ENCODE data around the gene FAM174B.
"Not testable (repeated sequence)": the region's sequence is repeated elsewhere in the genome, so short reads cannot be mapped to it uniquely, and the experiment has no call there.

The FAM174B gene

GRCh38 chr15:92617549-92618520 lies 37.7 kb downstream of the FAM174B start:
- no peak for DNase-seq

GRCh38 chr15:92616621-92617548 lies 38.7 kb downstream of the FAM174B start:
- DNase-seq = no peak

- no peak for DNase-seq
Observed at GRCh38 chr15:92614791-92615785, 40.5 kb downstream of the FAM174B start.

GRCh38 chr15:92614301-92614700 lies 41.3 kb downstream of the FAM174B start:
- DNase-seq = no peak

DNA sequence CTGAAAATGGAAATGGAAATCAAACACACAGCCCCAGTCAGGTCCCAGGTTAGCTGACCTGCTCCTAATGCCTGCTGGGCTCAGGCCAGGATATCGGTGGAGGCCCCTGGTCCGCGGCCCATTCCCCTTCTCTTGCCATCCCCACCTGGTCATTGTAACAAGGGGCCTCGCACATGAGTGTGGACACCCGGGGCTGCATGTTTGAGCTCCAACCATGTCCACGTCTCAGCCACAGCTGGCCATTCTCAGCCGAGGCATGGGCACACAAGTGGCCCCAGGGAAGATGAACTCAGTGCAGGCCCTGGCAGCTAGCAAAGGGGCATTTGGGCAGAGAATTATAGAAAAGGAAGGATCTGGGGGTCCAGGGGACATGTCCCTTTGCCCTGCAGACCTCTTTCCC lies 41.7 kb downstream of the FAM174B start:
- DNase-seq = no peak

GRCh38 chr15:92612891-92613290 lies 42.7 kb downstream of the FAM174B start:
- DNase-seq = no peak

DNA sequence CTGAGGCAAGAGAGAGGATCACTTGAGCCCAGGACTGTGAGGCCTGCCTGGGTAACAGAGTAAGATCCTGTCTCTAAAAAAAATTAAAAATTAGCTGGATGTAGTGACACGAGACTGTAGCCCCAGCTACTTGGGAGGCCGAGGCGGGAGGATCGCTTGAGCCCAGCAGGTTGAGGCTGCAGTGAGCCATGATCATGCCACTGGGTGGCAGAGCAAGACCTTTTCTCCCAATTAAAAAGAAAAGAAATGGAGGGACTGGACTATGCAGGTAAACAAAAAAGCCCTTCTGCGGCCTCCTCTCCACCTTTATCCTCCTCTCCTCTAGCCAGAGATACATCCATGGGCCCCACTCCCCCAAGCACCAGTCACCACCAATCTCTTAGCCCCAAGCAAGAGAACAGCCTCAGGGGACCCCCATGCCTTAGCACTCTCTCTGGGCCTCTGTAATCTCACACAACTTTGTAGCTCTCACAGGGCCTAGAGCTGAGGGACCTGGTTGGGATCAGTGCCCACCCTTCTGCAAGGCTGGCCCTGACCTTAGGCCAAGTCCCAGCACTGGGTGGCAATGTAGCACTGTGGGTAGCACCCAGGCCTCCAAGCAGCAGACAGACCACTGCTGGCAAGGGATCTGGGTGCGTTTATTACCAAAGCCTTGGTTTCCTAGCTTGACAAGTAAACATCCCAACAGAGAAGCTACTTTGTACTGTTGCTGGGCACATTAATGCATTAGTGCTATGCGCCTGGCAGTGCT lies 43.4 kb downstream of the FAM174B start:
- no peak for DNase-seq

GRCh38 chr15:92611150-92611549 lies 44.4 kb downstream of the FAM174B start:
- no peak for DNase-seq

DNA sequence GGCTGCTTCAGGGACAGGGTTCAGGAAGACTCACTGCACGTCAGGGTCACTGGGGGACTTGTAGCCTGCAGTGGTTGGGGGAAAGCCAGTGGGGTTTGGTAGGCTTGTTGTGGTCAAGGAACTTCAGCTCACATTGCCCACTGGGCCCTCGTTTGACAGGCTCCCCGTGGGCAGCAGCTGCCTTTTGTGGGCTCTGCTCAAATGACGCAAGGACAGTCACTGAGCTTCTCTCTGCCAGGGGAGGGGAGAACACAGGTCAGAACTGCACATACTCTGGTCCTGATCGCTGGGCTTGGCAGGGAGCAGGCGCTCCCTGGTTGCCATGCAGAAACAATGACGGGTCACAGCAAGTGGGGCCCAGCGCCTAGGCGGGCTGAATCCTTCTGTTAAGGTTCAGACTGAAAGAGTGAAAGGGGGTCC lies 45.5 kb downstream of the FAM174B start:
- DNase-seq = no peak

GRCh38 chr15:92608866-92609700 lies 46.5 kb downstream of the FAM174B start:
- DNase-seq = no peak

- not testable (repeated sequence) for DNase-seq
Observed at GRCh38 chr15:92606836-92607150, 48.8 kb downstream of the FAM174B start.

- DNase-seq = no peak
Observed at GRCh38 chr15:92606126-92606835, 49.3 kb downstream of the FAM174B start.

GRCh38 chr15:92605225-92605944 lies 50.2 kb downstream of the FAM174B start:
- DNase-seq = no peak

DNA sequence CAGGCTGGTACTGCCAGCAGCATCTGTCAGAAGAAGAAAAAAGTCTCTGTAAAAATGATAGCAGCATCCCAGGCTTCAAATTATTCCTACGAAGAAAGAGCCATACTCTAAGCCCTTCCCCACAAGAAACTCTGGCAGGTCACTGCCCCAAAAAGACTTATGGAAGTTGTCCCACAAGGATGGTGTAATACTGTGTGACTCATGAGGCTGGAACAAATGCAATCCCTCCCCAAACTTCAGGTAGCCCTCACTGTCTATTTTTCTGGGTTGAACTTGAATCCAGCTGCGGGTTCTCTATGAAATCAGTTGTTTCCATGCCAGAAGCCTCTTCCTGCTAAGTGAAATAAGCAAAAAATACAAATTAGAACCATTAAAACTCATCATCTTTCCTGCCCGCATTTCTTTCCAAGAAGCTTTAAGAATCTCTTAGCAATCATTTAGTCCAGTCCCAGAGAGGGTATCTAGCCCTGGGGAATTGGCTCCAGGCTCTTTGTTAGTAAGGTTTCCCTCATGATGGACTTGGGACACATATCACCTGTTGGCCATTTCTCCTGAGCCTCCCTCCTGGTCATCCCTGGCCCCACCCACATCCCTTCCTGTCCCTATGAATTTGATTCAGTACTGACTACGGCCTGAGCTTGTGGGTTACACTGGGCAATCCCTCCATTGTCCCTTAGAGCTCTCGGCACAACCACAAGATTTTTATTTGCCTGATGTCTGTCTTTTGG lies 51.7 kb downstream of the FAM174B start:
- DNase-seq = no peak

DNA sequence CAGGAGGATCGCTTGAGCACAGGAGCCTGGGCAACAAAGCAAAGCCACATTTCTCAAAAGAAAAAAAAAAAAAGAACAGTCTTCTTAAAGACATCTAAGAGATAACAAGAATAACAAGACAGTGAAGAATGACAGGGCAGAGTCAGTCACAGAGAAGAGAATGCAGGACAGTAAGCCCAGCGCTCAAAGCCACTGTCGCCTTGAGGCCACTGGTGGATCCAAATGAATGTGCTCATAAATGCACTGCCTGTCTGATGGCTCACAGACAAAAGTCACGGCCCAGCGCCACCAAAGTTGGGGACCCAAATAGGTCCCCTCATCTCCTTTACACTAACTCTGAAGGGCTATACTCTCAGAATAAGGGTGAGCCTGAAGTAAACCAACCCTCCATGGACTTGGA lies 52.3 kb downstream of the FAM174B start:
- no peak for DNase-seq

GRCh38 chr15:92602267-92602593 lies 53.3 kb downstream of the FAM174B start:
- no peak for DNase-seq

GRCh38 chr15:92601592-92602266 lies 53.8 kb downstream of the FAM174B start:
- DNase-seq = no peak

DNA sequence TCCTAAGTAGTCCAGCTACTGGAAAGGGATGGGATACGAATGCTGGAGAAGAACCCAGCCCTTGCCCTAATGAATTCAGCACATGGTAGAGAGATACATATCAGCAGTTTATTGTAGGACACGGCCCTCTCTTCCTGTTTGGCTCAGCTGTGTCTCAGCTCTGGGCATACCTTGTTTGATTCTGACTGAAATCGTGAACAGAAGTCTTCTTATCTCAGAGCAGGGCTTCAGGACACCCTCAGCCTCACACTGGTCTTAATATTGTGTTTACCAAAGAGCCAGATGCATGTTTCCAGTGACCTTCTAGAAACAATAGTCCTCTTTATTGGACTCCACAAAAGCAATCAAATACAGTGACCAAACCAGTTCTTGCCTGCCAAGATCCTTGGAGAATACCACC lies 54.7 kb downstream of the FAM174B start:
- no peak for DNase-seq

All from stimulated activated naive CD4-positive, alpha-beta T cell treated with Interleukin-2 at 50 U/mL for 16 hours (primary cell).